GM19099 (cell line): ENCODE results near the gene IL1RN.

Source experiments
- POLR2A ChIP-seq: IDR thresholded peaks from 3 replicates; pipeline ENCODE4 v1.6.1; 2011; ENCODE audit warnings: low read depth; ENCODE audit not compliant: insufficient read length; ENCODE audit errors: extremely low read depth

IL1RN gene

DNA sequence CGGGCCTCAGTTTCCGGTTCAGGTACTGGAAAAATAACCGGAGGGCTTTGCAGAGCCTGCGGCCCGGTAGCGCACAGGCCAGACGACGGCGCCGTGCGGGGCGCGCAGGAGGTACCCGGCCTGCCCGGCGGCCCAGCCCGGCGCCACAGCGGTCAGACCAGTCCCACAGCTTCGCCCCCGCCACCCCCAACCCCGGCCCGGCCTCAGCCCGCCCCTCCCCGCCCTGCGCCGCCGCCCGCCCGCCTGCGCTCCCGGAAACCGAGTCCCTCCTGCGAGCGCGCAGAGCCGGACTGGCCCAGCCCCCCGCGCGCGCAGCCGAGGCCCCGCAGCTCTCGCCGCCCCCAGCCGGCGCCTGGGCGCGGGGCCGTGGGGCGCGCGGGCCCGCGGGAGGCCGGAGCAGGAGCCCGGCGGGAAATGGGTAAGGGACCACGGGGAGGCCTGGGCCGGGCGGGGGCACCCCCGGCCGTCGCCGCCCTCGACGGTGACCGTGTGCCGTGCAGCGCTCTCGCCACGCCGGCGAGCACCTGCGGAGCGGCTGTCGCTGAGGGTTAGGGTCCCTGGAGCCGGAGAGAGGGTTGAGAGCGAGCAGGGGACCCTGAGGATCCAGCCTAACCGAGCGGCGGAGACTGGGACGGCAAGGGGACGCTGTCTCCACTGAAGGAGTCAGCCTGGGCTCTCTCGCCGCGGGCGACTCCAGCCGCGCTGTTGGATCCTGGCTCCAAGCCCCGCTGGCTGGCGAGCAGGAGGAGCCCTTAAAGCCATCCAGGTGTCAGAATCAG, 29.9 kb downstream of the IL1RN start:
- TF ChIP-seq POLR2A = no peak

DNA sequence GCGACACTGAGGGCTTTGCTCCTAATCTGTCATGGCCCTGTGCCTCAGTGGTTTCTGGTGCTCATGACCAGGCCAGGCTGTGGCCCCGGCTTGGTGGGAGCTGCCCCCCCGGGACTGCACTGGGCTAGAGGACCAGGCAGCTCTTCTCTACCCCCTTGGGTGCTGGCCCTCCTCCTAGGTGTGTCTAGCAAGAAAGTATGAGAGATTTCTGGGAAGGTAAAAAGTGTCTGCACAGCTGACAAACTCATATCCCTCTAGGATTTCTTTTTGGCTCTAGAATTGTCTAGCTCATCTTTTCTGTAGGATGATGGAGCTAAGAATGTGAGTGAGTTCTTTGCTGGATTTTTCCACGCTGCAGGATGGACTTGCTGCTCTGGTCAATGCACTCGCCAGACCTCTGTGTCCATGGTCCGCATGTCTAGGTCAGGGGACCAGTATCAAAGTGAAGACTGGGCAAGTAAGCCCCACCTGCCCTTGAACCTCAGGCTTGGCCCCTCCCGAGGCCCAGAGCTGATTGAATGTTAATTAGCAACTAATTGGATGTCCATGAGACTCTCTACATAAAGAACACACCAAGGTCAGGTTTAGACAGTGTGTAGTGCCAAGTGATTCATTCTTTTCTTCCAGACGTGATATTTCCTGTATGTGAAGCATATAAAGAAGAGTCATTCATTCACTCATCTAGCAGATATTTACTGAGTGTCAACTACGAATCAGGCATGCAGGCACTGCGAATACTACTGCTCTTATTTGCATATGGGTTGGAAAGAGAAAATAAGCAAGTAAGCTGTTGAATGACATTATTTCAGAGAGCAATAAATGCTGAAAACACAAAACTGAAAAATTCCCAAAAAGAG, 30.7 kb downstream of the IL1RN start:
- no peak for TF ChIP-seq POLR2A

DNA sequence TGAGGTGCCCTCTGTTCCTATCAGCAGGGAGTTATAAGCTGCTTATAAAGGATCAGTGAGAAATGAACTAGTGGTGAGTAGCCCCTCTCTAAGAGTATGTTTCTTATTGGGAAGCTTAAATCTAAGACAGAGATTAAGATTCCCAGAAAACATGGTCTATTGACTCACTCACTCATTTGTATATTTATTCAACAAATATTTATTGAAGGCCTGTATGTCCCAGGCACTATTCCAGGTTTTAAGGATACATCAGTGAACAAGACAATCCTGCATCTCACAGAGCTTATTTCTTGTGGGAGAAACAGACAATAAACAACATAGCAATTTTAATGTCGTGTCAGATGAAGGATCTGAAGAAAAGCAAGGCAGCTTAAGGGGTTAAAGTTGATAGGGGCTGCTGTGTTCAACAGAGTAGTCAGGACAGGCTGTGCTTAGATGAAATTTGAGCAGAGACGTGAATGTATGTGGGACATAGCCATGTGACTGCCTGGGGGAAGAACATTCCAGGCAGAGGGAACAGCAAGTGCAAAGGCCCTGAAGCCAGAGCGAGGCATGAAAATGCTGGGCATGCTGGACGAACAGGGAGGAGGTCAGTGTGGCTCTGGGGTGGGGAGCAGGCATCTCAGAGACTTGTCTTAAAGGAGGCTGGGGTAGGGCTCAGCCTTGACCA, 31.6 kb downstream of the IL1RN start:
- no peak for TF ChIP-seq POLR2A

DNA sequence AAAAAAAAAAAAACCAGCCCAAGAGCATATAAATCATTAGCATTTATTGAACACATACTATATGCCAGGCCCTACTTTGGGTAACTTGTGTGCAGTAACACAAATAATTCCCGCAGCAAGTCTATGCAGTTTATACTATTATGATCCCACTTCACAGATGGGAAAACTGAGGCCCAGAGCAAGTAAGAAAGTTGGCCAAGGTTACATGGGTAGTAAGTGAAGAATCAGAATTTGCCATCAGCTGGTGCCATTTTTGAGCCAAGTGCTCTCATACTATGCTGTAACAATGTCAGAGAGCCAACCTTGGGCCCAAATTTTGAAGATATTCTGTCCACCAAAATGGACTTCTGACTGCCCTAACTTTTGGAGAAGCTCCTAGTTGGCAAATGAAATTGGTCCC, 32.9 kb downstream of the IL1RN start:
- TF ChIP-seq POLR2A = no peak

DNA sequence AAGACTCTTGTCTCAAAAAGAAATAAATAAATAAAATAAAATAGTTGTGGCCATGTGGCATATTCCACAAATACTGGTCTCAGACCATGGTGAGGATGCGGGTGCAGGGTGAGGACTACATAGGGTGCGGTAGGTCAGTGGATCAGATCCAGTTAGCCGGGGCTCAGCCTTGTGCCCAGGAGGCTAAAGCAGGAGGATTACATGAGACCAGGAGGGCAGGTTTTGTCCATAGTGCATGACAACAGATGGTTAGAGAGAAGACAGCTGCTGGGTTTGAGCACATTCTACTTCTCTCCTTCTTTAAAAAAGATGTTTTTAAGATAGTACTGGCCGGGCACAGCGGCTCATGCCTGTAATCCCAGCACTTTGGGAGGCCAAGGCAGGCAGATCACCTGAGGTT, 33.6 kb downstream of the IL1RN start:
- TF ChIP-seq POLR2A = no peak

DNA sequence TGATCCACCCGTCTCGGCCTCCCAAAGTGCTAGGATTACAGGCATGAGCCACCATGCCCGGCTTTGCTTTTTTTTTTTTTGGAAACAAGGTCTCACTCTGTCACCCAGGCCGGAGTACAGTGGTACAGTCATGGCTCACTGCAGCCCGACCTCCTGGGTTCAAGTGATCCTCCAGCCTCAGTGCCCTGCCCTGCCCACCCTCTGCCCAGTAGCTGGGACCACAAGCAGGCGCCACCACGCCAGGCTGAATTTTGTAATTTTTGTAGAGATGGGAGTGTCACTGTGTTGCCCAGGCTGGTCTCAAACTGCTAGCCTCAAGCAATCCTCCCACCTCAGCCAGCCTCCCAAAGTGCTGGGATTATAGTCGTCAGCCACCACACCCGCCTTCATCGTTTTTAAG, 34.8 kb downstream of the IL1RN start:
- TF ChIP-seq POLR2A = no peak

DNA sequence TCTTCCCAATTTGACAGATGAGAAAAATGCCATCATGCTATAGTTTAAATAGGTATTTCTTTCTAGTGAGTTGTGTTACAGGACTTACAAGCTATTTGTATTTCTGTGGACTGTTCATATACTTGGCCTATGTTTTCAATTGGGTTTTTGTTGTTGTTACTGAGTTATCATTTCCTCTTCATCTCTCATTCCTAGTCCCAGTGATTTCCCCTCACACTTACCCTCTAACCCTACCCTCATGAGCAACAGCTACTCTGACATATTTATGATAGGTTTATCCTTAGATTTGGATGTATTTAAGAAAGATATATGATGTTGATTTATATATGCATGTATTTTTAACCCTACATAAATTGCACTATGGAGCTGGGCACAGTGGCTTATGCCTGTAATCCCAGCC, 35.5 kb downstream of the IL1RN start:
- no peak for TF ChIP-seq POLR2A

DNA sequence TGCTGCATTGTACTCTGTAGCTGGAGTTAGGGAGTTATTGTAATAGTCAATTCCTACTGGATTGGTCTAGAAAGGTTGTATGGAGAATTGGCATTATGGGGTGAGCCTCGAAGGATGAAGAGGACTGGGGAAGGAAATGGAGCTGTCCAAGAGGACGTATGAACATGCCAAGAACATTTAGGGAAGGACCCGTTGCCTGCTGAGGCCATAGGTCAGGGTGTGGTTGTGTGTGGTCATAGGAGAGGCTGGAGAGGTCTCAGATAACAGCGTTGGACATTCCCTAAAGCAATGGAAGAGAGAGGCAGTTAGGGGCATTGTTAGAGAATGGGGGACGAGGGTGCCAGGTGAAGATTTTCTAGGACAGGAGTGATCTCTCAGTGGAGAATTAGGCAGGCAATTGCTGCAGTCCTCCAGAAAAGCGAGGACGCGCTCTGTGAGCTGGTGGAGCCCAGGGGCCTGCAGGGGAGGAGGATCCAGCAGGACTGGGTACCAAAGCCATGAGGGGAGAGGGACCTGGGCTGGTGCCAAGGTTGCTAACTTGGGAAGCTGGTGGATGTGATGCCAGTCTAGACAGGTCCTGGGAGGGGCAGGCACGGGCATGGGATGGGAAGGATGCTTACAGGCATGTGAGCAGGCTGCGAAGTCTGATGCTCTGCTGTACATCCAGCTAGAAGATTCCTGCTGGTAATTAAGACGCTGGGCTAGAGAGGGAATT, 37.0 kb downstream of the IL1RN start:
- no peak for TF ChIP-seq POLR2A

DNA sequence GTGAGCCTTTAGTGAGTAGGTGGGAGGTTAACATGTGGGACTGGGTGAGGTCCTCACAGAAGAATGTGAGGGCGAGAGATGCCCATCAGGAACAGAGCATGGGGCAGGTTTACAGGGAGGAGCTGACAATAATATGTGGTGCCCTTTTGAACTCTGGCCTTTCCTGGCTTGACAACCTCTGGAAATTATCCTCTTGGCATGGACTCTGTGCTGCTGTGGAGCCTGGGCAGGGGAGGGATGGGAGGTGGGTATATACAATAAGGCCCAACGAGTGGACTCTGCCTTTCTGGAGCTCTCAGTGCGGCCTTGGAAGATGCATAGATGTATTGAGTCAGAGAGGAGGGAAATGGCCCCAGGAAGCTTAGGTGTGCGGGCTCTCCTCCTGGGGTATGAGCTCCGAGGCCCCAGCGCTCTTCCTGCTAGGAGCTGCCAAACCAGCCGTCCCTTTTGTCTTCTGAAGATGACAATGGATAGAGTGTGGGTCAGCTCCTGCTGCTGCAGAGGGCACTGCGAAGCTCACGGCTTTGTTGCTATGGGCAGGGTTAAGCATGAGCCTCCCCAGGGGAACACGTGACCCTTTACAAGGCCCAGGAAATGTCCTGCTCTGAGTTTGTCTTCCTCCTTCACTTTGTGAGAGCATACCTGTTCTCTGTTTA, 37.7 kb downstream of the IL1RN start:
- no peak for TF ChIP-seq POLR2A

DNA sequence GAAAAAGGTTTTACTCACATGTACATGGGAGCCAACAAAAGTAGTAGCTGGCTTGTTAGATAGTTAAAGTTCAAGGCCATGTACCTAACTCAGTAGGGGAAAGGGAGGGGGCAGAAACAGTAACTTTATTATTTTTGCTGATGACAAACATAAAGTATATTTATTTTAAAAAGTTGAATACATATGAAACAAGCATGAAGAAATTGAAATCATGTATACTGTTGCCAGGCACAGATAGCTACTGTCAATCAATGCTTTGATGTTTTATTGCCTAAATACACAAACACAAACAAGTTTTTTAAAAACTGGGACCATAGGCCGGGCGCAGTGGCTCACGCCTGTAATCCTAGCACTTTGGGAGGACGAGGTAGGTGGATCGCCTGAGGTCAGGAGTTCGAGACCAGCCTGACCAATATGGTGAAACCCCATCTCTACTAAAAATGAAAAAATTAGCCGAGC, 38.8 kb downstream of the IL1RN start:
- no peak for TF ChIP-seq POLR2A

DNA sequence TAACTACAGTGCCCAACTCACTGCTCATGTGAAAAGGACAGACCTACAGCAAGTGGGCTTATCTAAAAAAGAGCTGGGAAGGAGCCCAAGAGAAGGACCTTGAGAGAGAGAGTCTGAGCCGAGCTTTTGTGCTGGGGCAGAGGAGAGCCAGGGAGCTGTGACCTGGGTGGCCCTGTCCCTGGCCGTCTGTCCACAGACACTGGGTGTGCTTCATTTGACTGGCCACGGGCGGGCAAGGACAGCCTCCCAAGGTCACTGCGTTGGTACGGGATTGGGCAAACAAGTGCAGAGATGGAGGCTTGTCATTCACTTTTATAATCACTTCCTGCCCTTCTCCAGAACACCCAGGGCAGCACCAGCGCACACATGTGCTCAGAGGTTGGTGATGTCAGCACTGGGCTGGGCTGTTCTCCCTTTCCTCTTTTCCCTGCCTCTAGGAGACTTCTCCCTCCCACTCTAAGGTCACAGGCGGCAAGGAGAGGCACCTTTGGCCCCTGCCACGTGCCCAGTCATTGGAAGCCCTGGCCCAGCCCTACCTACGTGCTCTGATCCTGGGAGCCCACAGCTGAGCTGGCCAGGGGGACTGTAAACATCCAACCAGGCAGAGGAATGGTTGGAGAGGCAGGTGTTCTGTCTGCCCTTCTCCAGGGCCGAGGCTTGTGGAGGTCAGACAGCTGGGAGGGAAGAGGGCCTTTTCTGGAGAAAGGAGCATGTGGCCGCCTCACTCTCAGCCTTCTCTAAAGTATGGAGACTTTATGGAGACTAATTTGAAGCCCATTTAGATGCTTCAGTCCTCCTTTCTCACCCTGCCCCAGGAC, 39.9 kb downstream of the IL1RN start:
- TF ChIP-seq POLR2A = no peak

DNA sequence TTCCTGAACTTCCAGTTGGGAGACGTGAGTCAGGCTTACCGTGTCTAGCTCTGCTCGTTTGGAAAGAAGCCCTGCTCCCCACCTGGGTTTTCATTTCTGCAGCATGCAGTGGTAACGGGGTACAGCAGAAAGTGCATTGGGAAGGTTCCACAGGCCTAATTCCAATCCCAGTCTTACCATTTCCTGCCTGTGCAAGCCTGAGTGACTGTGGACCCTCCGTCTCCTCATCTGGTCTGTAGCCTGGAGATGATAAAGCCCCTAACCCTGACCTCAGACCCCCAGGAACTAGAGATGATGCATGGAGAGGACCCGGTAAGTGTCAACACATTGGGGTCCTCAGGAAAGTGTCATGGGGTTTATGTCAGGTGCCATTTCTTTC, 40.6 kb downstream of the IL1RN start:
- TF ChIP-seq POLR2A = no peak

DNA sequence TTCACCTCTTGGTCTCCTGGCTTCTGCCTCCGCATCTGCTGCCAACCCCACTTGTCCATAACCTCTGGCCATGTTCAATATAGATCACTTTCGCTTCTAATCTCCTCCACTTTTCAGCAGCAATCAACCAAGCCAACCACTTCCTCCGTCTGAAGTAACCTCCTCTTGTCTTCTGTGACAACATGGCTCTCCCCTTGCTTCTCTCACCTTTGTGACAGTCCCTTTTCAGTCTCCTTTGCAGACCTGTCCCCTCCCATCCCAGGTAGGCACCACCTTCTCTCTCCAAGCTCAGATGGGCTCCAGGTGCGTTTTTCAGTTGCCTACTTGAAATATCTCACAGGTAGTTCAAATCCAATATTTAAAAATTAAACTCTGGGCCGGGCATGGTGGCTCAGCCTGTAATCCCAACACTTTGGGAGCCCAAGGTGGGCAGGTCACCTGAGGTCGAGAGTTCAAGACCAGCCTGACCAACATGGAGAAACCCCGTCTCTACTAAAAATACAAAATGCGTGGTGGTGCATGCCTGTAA, 41.7 kb downstream of the IL1RN start:
- no peak for TF ChIP-seq POLR2A

DNA sequence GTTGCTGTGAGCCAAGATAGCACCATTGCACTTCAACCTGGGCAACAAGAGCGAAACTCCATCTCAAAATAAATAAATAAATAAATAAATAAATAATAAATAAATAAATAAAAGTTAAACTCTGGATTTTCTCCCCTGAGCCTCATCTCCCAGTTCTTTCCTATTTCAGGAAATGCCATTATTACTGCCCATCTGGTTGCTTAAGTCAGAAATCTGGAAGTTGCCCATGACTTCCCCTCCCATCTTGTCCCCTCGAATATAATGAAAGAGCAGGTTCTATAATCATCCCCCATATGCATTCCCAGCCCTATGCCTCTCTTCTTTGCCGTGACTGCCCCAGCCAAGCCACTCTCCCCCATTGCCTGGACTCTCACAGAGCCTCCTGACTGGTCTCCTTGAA, 42.2 kb downstream of the IL1RN start:
- no peak for TF ChIP-seq POLR2A
